NCI-H1436 treated with DMSO at 0.1 percent for 48 hours (cell line): ENCODE results near the gene PXMP4.

Source experiments
- DNase-seq: peaks from one replicate; lab custom pipeline; 2025; lab: John Stamatoyannopoulos, UW

The PXMP4 gene

DNA sequence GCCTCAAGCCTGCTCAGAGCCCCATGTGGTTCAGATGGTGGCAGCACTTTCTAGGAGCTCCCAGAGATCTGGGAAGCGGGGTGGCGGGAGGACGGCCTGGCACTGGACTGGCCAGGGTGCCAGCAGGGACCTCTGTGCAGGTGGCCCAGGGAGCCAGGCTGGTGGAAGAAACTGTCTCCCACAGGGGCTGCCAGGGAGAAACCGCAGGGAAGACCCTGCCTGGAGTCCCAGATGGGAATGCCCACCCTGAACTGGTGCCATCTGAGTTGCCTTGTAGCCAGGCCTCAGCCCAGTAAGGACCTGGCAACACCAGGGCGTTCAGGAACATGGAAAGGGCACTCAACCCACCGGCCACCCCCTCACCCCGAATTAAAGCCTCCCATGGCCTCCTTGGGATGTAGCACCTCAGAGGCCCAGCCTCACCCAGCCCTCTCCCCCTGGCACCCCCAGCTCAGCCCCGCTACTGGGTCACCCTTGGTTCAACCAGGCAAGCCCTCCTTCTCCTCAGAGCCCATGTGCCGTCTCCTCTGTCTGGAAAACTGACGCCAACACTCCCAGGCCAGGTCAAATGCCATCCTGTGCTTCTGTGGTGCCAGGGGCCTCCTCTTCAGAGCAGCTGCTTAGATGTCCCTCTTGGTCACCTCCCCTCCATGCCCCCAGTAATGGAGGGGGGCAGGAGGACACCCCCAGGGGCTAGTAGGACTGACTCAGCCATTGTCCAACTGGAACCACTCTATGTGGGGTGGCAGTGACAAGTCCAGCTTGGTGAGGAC lies 63.9 kb downstream of the PXMP4 start:
- DNase-seq = no peak

DNA sequence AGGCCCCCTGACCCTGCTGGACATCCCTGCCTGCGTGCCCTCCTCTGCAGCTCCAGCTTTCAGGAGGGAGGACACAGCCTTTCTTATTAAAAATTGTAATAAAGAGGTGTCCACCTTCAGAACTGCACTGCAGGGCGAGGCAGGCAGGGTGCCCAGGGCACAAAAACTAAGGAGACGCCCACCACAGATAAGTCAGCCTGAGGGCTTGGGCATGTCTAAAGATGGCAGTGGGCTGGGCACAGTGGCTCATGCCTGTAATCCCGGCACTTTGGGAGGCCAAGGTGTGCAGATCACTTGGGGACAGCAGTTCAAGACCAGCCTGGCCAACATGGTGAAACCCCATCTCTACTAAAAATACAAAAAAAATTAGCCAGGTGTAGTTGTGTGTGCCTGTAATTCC lies 64.9 kb downstream of the PXMP4 start:
- DNase-seq = no peak

DNA sequence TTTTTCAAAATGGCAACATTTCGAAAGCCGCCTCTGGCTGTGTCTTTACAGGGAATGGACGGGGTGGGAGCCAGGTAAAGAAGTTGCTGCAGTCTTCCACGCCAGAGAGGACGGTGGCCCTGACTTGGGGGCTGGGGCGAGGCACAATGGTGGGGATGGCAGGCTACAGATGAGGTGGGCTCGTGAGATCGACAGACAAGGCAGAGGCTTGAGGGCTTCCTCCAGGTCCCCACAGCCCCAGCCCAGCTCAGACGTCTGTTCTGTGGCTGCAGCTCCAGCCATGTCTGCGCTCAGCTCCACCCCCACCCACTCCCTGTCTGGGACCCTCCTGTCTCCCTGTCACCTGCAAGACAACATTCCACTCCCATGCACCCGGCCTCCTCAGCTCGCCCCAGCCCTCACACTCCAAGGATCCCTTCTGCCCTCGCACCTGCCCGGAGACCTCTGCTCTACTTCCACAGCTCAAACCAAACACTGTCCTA lies 65.4 kb downstream of the PXMP4 start:
- no peak for DNase-seq

GRCh38 chr20:33653900-33654596 lies 66.1 kb downstream of the PXMP4 start:
- DNase-seq = peak; percentile 34

GRCh38 chr20:33653218-33653899 lies 66.8 kb downstream of the PXMP4 start:
- peak; percentile 51 for DNase-seq
